SW480 (cell line): ENCODE data around the gene NEDD4L.
"Not testable (repeated sequence)": the region's sequence is repeated elsewhere in the genome, so short reads cannot be mapped to it uniquely, and the experiment has no call there.

Source experiments
- DNase-seq: peaks from one replicate; pipeline ENCODE4 v3.0.0-alpha.2; 2016; ENCODE audit warnings: low spot score

The NEDD4L gene

DNA sequence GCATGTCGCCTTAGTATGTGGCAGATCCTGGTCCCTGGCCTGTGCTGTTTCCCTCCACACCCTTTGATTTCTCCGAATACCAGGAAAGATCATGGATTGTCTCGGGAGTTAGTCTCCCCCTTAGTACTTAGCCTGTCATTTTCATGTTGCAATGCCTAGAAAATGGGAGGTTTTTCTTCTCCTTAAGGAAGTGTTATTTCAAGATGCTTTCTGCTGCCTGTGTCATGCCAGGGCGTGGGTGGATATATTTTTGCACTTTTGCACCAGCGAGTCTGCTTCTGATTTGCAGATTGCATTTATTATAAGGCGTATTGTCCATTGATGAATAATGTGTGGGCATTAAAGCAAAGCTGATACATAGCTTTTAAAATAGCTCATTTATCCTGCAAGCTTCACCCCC, 223.5 kb downstream of the NEDD4L start:
- DNase-seq: no peak

DNA sequence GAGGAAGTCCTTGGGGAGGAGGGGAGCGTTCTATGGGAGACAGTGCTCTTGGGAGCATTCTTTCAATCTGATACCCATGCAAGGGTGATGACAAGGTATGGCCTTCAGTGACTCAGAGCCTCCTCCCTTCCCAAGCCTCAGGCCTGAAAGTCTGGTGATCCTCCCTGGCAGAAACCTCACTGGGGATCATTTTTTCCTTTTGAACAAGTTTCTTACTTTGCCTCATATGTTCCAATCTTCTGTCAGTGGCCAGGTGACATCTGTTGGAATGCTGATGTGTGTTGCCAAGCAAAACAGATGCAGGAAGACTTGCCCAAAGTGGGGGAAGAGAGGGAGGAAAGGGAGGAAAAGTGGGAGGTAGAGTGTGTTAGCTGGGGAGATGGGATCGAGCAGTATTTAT, 224.8 kb downstream of the NEDD4L start:
- DNase-seq: no peak

DNA sequence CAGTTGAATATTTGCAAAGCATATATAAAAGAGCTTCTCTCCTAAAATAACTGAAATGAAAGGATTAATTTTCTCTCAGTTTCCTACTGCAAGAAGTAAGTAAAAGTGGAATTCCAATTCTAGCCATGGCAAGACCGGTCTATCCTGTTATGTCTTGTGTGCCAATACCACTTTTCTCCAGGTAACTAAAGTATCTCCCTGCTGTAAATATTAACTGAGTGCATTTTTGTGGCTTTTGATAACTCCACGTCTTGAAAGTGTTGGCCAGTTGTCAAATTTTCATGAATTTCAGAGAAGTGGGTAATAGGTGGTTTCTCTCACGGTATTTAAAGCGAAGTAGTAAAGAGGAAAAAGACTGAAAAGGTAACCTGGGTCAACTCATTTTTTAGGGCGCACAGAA, 225.9 kb downstream of the NEDD4L start:
- no peak for DNase-seq

DNA sequence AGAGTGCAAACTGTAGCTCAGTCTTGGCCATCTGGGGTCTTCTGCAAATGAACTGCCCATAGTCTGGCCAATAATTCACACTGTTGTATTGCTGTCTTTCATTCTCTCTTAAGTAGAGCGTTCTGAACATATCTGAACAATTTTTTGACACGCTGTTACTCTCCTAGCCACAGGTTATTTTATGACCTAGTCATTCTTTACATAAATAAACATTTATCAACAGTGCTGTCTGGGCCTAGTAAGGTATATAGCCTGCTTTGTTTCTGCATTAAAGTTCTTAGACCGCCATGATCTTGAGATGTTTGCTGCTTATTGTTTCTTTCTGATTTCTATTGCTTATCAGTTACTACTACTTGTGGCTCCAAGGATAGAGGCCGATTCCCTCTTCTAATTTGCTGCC, 226.4 kb downstream of the NEDD4L start:
- DNase-seq: no peak

DNA sequence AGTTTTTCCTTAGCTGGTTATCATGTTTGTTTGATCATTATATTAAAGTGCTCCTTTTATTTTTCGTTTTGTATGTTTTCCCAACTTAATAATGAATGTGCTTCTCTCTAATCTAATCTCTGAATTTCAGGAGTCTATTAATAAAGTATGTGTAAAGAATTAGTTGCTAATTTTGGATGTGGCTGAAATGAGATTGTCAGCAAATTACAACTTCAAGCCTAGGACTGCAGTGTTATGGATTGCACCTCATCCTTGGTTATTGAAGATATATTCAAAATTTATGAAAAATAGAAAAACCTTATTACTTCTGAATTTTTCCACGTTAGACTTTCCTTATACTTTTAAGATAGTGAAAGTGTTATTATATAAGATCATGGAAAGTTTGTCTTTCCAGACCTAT, 227.7 kb downstream of the NEDD4L start:
- no peak for DNase-seq

DNA sequence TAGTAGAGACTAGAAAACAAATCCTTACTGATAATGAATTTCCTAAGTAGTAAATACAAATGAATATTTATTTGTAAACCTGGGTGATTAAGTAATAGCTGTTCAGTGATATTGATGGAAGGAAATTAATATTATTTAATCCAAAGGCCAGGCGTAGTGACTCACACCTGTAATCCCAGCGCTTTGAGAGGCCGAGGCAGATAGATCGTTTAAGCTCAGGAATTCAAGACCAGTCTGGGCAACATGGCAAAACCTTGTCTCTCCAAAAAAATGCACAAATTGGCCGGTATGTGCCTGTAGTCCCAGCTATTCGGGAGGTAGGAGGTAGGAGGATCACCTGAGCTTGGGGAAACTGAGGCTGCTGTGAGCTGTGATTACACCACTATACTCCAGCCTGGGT, 228.2 kb downstream of the NEDD4L start:
- no peak for DNase-seq

DNA sequence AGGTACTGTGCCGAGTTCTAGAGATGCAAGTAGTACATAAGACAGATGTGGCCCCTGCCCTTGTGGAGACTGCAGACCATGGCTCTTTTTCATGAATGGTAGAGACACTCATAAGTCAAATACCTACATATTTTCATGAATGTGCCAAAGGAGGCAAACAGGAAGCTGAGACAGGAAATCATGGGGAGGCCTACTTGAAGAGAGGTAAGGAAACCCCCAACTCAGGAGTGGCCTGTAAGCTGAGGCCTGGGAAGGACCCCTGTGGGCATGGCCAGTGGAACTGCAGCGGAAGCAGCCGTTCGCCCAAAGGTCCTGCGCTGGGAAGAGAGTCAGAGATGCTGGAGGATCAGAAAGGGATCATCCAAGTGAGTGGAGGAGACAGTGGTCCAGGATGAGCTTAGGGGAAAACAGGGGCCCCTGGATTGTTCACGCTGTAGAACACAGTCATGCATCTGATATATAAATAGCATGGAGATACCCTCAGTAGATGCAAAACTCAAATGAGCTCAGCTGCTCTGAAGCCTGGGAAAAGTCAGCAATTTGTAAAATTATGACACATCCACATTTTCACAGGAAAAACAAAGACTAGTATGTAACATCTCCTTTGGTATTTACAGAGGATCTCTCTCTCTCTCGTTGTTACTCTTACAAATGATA, 228.9 kb downstream of the NEDD4L start:
- DNase-seq: no peak

DNA sequence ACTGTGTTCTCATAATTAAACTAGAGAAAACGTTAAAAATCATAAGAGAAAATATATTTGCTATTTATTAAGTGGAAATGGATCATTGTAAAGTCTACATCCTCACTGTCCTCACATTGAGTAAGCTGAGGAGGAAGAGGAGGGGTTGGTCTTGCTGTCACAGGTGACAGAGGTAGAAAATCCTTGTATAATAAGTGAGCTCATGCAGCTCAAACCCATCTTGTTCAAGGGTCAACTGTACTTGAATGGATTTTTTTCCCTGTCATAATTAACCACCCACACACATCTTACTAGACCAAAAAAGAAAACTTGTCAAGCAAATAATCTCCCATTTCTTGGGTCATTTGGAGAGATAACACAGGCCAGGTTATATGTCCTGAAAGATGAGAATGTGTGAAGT, 231.2 kb downstream of the NEDD4L start:
- no peak for DNase-seq

DNA sequence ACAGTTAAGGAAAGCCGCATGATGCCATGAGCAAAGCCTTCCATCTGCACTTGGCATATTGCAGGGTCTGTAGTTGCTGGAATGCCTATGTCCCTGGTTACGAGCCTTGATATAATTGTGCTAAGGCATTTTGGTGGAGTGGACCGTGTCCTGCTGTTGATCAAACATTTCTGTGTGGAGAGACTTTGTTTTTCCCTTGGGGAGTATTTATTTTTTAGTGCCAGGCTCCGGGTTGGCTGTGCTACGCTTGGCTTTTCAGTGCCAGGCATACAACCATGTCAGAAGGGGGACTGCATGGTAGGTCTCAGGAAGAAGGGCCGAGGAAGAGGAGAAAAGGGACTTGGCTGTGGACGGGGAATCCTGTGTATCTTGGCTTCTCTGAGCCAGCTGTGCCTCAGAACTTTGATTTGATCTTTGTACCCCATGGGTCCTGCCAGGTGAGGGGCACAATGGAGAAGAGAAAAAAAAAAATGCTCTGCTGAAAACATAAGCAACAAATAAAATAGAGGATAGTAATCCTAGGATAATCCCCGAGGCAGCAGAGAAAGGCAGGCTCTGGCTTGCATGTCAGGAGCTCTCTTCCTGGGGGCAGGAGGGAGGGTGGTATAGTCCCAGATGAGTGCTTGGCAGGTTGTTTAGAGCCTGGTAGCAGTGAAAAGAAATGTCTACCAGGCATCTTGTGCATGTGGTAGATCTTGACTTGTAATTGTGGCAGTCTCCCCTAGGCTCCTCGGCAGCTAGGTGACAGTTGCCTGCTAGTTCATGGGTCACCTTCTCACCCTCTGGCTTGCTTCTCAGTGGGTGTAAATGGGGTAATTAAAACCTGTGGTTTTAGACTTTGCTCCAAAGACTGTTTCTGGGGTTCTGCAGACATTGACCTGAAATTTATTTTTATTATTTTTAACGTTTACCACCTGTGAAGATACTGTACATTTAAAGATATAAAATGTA, 233.0 kb downstream of the NEDD4L start:
- no peak for DNase-seq

DNA sequence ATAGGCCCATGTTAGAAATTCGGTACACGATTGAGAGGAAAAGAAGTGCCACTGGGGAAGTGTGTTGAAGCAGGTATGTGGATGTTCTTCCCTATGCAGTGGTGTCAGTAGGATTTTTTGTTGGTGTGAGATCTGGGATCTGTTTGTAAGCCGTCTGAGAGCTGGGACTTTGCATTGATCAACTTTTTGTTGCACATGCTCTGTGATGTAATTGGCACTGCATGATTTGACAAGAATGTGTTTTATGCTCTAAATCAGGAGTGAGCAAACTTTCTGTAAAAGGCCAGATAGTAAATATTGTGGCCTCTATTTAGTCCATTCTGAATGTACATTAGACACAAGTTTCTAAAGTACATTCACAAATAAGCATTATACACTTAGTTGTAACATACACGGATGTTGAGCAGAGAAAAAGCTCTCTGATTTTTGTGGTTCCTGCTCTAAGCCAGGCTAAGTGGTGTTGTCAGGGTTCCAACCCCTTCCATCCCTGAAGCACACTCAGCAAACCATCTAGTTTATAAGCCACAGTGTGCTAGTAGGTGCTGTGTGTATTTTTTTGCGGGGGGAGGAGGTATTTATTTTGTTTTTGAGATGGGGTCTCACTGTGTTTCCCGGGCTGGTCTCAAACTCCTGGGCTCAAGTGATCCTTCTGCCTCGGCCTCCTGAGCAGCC, 235.6 kb downstream of the NEDD4L start:
- no peak for DNase-seq

DNA sequence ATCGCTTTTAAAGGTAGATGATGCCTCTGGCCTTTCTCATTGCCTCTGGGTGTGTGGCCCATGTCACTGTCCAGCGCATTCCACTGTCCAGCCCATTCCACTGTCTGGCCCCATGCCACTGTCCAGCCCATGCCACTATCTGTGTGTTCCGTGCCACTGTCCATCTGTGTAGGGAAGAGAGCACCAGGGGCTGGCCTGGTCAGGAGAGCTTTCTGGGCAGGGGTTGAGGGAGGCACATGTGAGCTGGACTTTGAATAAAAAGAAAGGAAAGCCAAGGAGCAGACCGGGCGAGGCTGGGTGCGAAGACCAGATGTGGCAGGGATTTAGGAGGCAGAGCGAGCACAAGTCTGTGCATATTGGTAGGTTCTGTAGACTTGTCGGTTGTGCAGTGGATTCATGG, 236.2 kb downstream of the NEDD4L start:
- no peak for DNase-seq

DNA sequence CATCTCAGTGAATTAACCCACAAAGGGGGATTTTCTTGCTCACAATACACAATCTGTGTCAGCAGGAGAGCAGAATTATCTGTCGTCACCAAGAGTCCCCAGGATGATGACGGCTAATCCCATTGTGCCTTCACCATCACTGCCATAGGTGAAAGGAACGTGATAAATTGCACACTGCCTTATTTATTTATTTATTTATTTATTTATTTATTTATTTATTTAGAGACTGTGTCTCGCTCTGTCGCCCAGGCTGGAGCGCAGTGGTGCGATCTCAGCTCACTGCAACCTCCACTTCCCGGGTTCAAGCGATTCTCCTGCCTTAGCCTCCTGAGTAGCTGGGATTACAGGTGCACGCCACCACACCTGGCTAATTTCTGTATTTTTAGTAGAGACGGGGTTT, 238.8 kb downstream of the NEDD4L start:
- DNase-seq: not testable (repeated sequence)

DNA sequence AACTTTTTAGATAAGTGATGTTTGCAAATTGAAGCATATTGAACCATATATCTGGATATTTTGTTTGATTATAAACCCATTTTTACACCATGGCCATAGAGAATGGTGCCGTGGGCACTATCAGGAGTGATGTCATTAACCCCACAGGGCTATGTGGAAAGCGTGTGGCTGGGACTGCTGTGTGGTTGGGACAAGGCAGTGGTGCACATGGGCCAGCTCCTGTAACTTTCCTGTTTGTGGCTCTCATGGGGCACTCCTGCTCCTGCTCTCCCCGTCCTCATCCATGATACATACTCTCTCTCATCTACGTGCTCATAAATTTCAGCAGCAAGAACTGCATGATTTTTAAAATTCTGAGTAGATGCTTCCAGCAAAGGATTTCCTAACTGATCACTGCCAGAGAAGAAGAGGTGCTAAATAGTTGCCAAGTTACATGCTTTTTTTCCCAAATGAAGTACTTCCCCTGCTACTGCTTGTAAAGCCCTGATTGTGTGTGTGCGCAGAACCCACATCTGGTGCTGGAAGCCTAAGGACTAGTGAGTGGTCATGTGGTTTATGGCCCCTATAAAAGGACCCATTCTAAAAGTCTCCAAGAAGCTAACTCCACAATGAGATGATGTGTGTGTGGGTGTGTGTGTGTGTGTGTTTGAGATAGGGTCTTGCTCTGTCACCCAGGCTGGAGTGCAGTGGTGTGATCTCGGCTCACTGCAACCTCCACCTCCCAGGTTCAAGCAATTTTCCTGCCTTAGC, 240.8 kb downstream of the NEDD4L start:
- no peak for DNase-seq

DNA sequence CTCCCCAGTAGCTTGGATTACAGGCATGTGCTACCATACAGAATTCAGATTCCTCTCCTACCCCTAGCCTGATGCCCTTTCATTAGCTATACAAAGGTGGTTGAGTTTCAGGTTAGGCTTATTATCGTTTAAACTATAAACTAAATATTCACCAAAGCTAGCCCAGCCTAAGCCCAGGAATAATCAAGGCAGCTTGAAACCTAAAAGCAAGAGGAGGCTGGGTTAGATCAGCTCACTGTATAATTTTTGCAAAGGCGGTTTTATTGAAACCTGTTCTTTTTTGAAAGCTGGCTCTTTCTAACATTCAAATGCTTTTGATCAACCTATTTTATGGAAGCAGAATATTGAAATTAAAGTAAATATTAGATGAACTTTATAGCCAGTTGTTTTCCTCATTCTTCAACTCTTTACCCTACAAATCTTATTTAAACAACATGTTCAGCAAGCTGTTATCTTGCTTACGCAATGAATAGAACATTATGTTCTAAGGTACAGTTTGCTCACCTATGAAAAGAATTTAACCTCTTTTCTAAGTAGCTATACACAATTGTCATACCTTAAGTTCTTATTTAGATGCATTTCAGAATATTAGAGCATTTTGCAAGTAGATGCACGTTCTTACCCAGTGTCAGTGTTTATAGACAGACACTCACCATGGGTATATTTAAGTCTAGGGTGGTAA, 241.6 kb downstream of the NEDD4L start:
- DNase-seq: no peak

DNA sequence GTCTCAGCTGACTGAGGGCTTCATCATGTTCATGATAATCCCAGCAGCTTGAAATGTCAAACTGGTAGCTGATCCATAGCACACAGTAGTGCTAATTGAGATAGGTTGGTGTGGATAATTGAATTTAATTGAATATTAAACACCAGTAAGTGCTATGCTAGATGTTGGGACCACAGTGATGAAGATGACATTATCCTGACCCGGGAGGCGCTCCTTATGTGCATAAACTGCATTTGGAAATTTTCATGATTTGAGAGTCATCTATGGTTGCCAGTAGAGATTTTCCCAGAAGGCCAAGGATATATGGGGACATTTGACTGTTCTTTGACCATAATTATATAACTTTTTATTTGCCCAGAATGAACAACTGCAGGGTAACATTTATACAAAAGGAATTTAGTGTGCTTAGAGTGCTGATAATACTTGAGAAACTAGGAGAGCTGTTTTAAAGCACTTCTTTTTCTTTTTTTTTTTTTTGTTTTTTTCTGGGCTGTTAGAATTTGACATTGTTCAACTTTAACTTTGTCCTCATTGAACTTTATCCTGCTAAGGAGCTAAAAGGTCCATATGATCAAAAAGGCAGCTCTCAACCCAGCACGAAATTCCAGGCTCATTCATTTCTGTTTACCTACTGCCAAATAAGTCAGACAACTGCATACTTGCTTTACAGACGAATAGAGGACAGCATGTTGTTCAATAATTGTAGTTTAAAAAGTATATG, 242.8 kb downstream of the NEDD4L start:
- no peak for DNase-seq

DNA sequence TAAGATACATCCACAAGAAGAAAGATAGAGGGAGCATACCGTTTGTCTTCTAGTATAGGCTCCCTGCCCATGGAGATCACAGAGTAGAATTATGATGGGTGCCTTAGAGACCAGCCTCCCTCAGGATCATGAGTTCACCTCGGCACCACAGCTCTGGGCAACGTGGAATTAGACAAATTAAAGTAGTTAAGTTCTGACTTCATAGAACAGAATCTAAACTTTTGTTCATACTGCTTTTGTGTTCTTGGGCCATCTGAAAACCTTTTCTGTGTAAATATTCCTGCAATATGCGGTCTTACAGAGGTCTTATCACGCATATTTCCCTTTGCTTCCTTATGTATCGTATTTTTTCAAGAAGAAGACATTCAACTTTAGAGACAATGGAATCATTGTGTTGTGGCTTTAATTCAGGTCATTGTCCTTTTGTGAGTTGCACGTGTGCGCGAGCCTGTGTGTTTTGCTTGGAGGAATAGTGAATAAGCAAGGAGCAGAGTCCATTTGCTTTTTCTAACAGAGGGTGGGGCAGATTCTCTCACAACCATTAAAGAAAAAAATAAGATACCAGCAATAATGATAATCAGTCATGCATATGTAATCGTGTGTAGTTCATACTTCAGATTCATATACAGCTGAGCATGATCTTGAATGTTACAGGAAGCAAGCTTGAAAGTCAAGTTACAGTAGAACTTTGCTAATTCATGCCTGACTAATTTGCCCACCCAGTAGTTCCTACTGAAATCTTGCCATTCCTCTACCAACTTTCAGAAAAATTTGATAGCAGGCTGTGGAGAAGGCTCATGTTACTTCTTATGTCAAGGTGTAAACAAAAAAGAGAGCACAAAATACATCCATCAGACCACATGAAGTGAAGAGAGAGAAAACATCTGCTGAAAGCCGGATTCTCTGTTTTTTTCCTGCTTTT, 243.6 kb downstream of the NEDD4L start:
- DNase-seq: peak; percentile 72

DNA sequence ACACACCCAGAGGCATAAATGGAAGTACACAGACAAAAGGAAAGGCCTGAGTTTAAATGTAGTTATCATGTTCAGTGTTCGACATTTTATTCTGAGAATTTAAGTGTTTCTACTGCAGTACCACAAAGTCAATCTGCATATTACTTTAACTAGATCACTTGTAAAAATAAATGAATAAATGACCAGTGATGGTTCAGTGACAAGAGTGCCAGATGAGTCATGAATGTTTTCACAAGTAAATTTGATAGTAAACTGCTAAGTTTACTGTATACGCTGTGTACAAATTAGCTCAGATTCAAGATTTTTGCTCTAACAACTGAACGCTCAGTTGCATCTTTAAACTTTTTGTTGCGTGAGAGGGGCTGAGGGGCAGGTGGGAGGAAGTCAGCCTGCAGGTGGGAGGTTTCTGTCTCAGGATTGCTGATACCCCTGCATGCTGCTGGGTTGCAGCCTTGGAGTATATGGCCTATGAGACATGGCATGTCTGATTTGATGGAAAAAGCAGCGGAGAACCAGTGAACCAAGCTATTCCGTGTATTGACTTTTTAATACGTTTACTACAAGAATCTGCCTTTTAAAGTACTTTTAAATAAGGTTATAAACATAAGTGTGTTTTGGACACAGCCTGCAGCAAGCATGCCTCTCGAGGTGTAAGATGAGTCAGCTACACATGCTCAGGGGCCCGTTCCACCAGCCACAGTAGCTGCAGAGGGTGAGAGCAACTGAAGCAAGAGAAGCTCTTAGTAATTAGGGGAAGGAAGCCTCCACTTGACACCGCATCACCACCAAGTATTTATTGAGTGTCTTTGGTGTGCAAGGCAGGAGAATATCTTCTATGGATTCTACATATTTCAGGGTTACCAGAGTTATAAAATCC, 245.1 kb downstream of the NEDD4L start:
- peak; percentile 11 for DNase-seq

DNA sequence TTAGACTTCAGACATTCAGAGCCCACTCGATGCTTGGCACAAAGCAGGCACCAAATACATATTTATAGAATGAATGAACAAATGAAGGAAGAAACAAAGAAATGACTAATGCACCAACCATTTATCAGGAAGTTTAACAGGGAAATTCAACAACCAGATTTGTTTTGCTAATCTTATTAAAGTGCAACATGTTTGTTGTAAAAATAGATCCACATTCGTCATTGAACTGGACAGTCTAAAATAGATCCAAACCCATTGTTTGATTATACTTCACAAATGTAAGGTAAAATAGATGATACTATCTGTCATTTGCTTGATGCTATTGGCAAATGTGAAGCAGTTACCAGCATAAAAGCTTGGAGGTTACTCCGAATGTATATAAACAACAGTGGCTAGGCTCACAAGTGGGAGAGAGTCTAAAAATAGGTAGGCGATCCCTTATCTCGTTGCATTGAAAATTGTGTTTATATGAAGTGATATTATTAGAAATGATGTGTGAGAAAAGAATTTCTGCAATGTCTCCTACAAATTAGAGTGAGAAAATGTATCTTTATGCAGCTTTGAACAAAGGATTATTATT, 246.2 kb downstream of the NEDD4L start:
- DNase-seq: no peak
